ENCODE measurements around the gene SART3. TPM values are rescaled to one million over a fixed set of nuclear protein-coding genes. Genes with fewer than 3 reads are reported as not detected.
"Not testable (repeated sequence)": the region's sequence is repeated elsewhere in the genome, so short reads cannot be mapped to it uniquely, and the experiment has no call there.

Gene SART3
- total and polyA plus RNA-seq, 2 experiments from 2014 or later, result 23.2 to 145 TPM

DNA sequence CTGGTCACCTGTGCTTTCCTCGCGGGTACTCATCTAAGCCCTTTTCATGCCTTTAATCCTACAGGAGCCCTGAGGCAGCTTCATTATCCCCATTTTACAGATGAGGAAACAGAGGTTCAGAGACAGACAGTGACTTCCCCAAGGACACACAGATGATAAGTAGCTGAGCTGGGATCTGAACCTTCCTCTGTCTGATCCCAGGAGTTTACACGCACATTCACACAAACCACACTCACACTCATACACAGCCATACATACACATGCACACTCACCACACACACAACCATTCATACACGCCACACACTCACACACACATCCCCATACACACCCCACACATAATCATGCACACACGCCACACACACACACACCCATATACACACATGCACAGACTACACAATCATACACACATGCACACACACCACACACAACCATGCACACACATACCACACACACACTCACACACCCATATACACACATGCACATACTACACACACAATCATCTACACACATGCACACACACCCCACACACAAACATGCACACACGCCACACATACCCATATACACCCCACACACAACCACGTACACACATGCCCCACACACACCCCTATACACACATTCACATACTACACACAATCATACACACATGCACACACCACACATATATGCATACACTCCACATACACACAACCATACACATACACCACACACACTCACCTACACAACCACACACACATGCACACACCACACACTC lies 34.2 kb upstream of the SART3 start:
- no peak for DNase-seq (ENCODE audit: low read depth in 1 of 2, low spot score in 1 of 2)
- H3K9me3 ChIP-seq (ENCODE audit: low read depth), result no peaks in the 10 kb centered on the region
- no peak overlapping the region for H3K4me3 ChIP-seq
- no peaks in the 10 kb centered on the region for H3K4me1 ChIP-seq (ENCODE audit: low read depth)
- no peak overlapping the region for H3K27ac ChIP-seq
- no peaks in the 10 kb centered on the region for H3K36me3 ChIP-seq
- TF ChIP-seq, protein P1, sequence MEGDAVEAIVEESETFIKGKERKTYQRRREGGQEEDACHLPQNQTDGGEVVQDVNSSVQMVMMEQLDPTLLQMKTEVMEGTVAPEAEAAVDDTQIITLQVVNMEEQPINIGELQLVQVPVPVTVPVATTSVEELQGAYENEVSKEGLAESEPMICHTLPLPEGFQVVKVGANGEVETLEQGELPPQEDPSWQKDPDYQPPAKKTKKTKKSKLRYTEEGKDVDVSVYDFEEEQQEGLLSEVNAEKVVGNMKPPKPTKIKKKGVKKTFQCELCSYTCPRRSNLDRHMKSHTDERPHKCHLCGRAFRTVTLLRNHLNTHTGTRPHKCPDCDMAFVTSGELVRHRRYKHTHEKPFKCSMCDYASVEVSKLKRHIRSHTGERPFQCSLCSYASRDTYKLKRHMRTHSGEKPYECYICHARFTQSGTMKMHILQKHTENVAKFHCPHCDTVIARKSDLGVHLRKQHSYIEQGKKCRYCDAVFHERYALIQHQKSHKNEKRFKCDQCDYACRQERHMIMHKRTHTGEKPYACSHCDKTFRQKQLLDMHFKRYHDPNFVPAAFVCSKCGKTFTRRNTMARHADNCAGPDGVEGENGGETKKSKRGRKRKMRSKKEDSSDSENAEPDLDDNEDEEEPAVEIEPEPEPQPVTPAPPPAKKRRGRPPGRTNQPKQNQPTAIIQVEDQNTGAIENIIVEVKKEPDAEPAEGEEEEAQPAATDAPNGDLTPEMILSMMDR (IDR thresholded peaks at IDR 0.05; ENCODE audit: low read depth, low read length), result no peak
- H3K27me3 ChIP-seq, result no peaks in the 10 kb centered on the region

DNA sequence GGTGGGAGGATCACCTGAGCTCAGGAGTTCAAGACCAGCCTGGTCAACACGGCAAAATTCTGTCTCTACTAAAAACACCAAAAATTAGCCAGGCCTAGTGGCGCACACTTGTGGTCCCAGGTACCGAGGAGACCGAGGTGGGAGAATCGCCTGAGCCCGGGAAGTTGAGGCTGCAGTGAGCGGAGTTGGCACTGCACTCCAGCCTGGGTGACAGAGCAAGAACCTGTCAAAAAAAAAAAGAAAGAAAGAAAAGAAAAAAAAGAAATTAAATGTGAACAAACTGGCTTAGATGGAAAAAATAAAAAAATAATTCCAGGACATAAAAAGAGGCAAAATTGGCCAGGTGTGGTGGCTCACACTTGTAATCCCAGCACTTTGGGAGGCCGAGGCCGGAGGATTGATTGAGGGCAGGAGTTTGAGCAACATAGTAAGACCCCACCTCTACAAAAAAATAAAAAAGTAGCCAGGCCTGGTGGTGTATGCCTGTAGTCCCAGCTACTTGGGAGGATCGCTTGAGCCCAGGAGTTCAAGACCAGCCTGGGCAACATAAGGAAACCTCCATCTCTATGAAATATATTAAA lies 33.4 kb upstream of the SART3 start:
- Histone ChIP-seq H3K27ac (no peak overlapping the region), H3K4me1 (ENCODE audit: low read depth) (no peaks in the 10 kb centered on the region), H3K36me3 (no peaks in the 10 kb centered on the region), H3K4me3 (no peak overlapping the region), H3K27me3 (no peaks in the 10 kb centered on the region), H3K9me3 (ENCODE audit: low read depth) (no peaks in the 10 kb centered on the region)
- TF ChIP-seq, protein P1 (IDR thresholded peaks at IDR 0.05; ENCODE audit: low read depth, low read length), result no peak
- DNase-seq (ENCODE audit: low read depth in 1 of 2, low spot score in 1 of 2), result no peak

GRCh38 chr12:108592033-108592909 lies 31.3 kb upstream of the SART3 start:
- H3K4me1 ChIP-seq (ENCODE audit: low read depth), result no peaks in the 10 kb centered on the region
- DNase-seq (ENCODE audit: low read depth in 1 of 2, low spot score in 1 of 2), result no peak

DNA sequence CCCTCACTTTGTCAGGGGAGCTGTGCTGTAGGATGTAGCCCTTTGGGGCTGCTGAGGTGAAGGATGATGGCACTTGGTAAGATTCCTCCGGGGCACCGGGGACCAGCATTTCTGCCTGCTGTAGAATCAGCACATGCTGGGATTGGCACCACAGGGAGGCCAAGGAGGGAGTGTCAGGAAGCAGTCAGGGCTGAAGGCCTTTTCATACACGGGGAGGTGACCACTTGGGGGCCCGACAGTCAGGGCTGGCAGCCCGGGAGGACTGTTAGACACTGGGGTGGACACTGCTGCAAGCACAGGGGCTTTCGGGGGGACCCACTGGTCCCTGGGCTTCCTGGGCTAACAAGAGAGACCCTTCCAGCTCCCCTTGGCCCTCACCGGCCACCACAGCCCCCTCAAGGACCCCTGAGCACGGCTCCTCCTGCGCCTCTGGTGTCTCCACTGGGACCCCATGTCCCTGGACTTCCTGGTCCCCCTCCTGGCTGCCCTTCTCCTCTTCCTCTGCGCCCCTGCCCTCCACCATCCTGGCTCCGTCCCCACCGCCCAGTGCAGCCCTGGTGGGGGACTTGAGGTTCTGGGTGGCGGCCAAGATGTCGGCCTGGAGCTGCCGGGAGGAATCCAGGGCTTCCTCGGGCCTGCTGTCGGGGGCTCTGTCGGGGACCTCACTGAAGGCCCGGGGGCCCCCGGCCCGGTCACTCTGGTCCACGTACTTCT lies 30.5 kb upstream of the SART3 start:
- H3K4me3 ChIP-seq, result no peak overlapping the region
- no peaks in the 10 kb centered on the region for H3K36me3 ChIP-seq
- H3K4me1 ChIP-seq (ENCODE audit: low read depth), result no peaks in the 10 kb centered on the region
- H3K27ac ChIP-seq, result no peak overlapping the region
- H3K27me3 ChIP-seq, result no peaks in the 10 kb centered on the region
- no peak for DNase-seq (ENCODE audit: low read depth in 1 of 2, low spot score in 1 of 2)
- TF ChIP-seq, protein P1 (IDR thresholded peaks at IDR 0.05; ENCODE audit: low read depth, low read length), result no peak
- no peaks in the 10 kb centered on the region for H3K9me3 ChIP-seq (ENCODE audit: low read depth)

More at GRCh38 chr12:108592033-108592909, 31.3 kb upstream of the SART3 start:
- Histone ChIP-seq H3K27me3 (no peaks in the 10 kb centered on the region), H3K9me3 (ENCODE audit: low read depth) (no peaks in the 10 kb centered on the region), H3K4me3 (no peak overlapping the region), H3K27ac (no peak overlapping the region), H3K36me3 (no peaks in the 10 kb centered on the region)
- TF ChIP-seq, protein P1 (IDR thresholded peaks at IDR 0.05; ENCODE audit: low read depth, low read length), result no peak

DNA sequence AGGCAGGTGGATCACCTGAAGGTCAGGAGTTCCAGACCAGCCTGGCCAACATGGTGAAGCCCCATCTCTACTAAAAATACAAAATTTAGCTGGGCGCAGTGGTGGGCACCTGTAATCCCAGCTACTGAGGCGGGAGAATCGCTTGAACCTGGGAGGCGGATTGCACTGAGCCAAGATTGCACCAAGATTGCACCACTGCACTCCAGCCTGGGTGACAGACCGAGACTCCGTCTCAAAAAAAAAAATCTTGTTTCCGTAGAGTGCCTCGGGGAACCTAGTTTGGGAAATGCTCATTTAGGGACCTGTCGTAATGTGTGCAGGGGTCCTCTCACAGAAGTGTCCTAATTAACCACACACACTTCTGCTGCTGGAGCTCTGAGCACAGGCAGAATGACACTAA lies 29.5 kb upstream of the SART3 start:
- not testable (repeated sequence) for H3K27ac ChIP-seq; DNase-seq (ENCODE audit: low read depth in 1 of 2, low spot score in 1 of 2); H3K9me3 ChIP-seq (ENCODE audit: low read depth); H3K36me3 ChIP-seq; H3K4me3 ChIP-seq; H3K27me3 ChIP-seq; H3K4me1 ChIP-seq (ENCODE audit: low read depth)
